Measurements from ENCODE around the gene KLHL21. TPM values are rescaled to one million over a fixed set of nuclear protein-coding genes. Genes with fewer than 3 reads are reported as not detected.

Gene KLHL21
- total RNA-seq, 1 experiment from 2014 or later: 27.5 TPM

GRCh38 chr1:6584126-6585080, 18.3 kb downstream of the KLHL21 start:
- CTCF ChIA-PET: no interaction called here
- POLR2A ChIA-PET: no interaction called here
- no peaks in the 10 kb centered on the region for H3K9me2 ChIP-seq (ENCODE audit: insufficient read depth)
- peaks cover 0 to 7% of the 10 kb centered on the region in 2 experiments; a peak in 2 of 4 replicates for H3K36me3 ChIP-seq (ENCODE audit: control insufficient read depth in 1 of 2, insufficient read depth in 2 of 2, low read length in 2 of 2)
- no peaks in the 10 kb centered on the region for H3K27me3 ChIP-seq (ENCODE audit: insufficient read depth, low read length)
- BruUV-seq (replicated peaks): no TSS peak
- intact Hi-C loops (cut with micrococcal nuclease): no loop called here
- TF ChIP-seq CTCF (IDR thresholded peaks at IDR 0.05 in 2 of 3, conservative IDR thresholded peaks at IDR 0.05 in 1 of 3; ENCODE audit: borderline replicate concordance in 1 of 3, insufficient read depth in 1 of 3, low read depth in 2 of 3, low read length in 2 of 3) (peak in 1 of 3 experiments; percentile 37; a peak in 1 of 6 replicates), YY1 (IDR thresholded peaks at IDR 0.05; ENCODE audit: extremely low read depth, insufficient replicate concordance, low read depth, low read length) (no peak)
- no peak for DNase-seq (ENCODE audit: low read depth, low spot score)
- H4K20me1 ChIP-seq (ENCODE audit: insufficient read depth): no peaks in the 10 kb centered on the region
- no peak overlapping the region for H3K4me2 ChIP-seq (ENCODE audit: low read length)
- no peaks in the 10 kb centered on the region for H3K9me3 ChIP-seq (ENCODE audit: control insufficient read depth in 1 of 2, insufficient read depth in 1 of 2, low read depth in 1 of 2, low read length in 2 of 2)
- peaks cover 9 to 19% of the 10 kb centered on the region in 2 experiments for H3K4me1 ChIP-seq (ENCODE audit: control insufficient read depth in 1 of 2, insufficient read depth in 2 of 2, low read length in 2 of 2)
- peaks cover 30% of the 10 kb centered on the region for H3K79me2 ChIP-seq (ENCODE audit: insufficient read depth, low read length)
- H3K27ac ChIP-seq (ENCODE audit: low read depth, low read length): no peak overlapping the region
- H2AFZ ChIP-seq (ENCODE audit: low read depth, low read length, poor library complexity, severe bottlenecking): no peak overlapping the region
- RAD21 ChIA-PET (ENCODE audit: low non-redundant PET in 1 of 2, low total read pairs in 2 of 2, uncharacterized antibody in 2 of 2, unreplicated experiment in 2 of 2): no interaction called here
- no peak overlapping the region for H3K9ac ChIP-seq (ENCODE audit: low read length)
- H3K4me3 ChIP-seq (replicated peaks in 1 of 2; ENCODE audit: low read depth in 1 of 2, low read length in 2 of 2): no peak overlapping the region
- no peak for ATAC-seq

GRCh38 chr1:6582370-6582769, 20.3 kb downstream of the KLHL21 start:
- Histone ChIP-seq H3K9ac (ENCODE audit: low read length) (no peak overlapping the region), H3K27ac (ENCODE audit: low read depth, low read length) (no peak overlapping the region), H3K4me1 (ENCODE audit: control insufficient read depth in 1 of 2, insufficient read depth in 2 of 2, low read length in 2 of 2) (peaks cover 14 to 23% of the 10 kb centered on the region in 2 experiments), H3K4me2 (ENCODE audit: low read length) (no peak overlapping the region), H3K9me2 (ENCODE audit: insufficient read depth) (no peaks in the 10 kb centered on the region), H3K36me3 (ENCODE audit: control insufficient read depth in 1 of 2, insufficient read depth in 2 of 2, low read length in 2 of 2) (peaks cover 0 to 3% of the 10 kb centered on the region in 2 experiments; a peak in 1 of 4 replicates), H3K9me3 (ENCODE audit: control insufficient read depth in 1 of 2, insufficient read depth in 1 of 2, low read depth in 1 of 2, low read length in 2 of 2) (no peaks in the 10 kb centered on the region), H3K27me3 (ENCODE audit: insufficient read depth, low read length) (no peaks in the 10 kb centered on the region), H2AFZ (ENCODE audit: low read depth, low read length, poor library complexity, severe bottlenecking) (no peak overlapping the region), H3K4me3 (replicated peaks in 1 of 2; ENCODE audit: low read depth in 1 of 2, low read length in 2 of 2) (no peak overlapping the region), H3K79me2 (ENCODE audit: insufficient read depth, low read length) (peaks cover 30% of the 10 kb centered on the region), H4K20me1 (ENCODE audit: insufficient read depth) (no peaks in the 10 kb centered on the region)
- ChIA-PET POLR2A (no interaction called here), CTCF (no interaction called here), RAD21 (ENCODE audit: low non-redundant PET in 1 of 2, low total read pairs in 2 of 2, uncharacterized antibody in 2 of 2, unreplicated experiment in 2 of 2) (no interaction called here)
- BruUV-seq (replicated peaks): no TSS peak
- no peak for DNase-seq (ENCODE audit: low read depth, low spot score)
- ATAC-seq: no peak
- TF ChIP-seq ZBTB33 (IDR thresholded peaks at IDR 0.05; ENCODE audit: extremely low read depth, insufficient replicate concordance, low read length): no peak
- TF ChIP-seq ATF3 (IDR thresholded peaks at IDR 0.05): no peak
- intact Hi-C loops (cut with micrococcal nuclease): no loop called here
